Renal cortical epithelial cell (primary cell): ENCODE data around the gene ZBTB5. TPM values are rescaled to one million over a fixed set of nuclear protein-coding genes. Genes with fewer than 3 reads are reported as not detected.

Source experiments
- DNase-seq: peaks from one replicate; pipeline ENCODE4 v3.0.0-alpha.2; 2011; ENCODE audit warnings: low read depth
- total RNA-seq: library from RNA; depleted of rRNA; stranded (reverse); fragments of >200 nt; gene quantifications from 2 replicates; pipeline ENCODE4 v1.2.3, GENCODE V29; 2014

ZBTB5 gene
- total RNA-seq, 1 donor from 2014 or later, result 21.3 TPM

GRCh38 chr9:37424204-37424685, 41.0 kb downstream of the ZBTB5 start:
- DNase-seq, result no peak

- DNase-seq, result no peak
Measured at GRCh38 chr9:37423508-37423907, 41.7 kb downstream of the ZBTB5 start.

- DNase-seq, result peak; percentile 33
Measured at GRCh38 chr9:37422289-37423104, 42.8 kb downstream of the ZBTB5 start, which contains the start of gene GRHPR. Gene GRHPR, plus strand, starts transcription at chr9:37422696. Its CDS starts 55 bp downstream, at chr9:37422751.

GRCh38 chr9:37421914-37422288, 43.3 kb downstream of the ZBTB5 start:
- DNase-seq, result no peak

GRCh38 chr9:37420271-37421215, 44.7 kb downstream of the ZBTB5 start:
- DNase-seq, result no peak

GRCh38 chr9:37419204-37419603, 46.0 kb downstream of the ZBTB5 start:
- DNase-seq, result no peak

- peak; percentile 84 for DNase-seq
Measured at GRCh38 chr9:37417857-37418618, 47.2 kb downstream of the ZBTB5 start.

GRCh38 chr9:37417252-37417803, 47.9 kb downstream of the ZBTB5 start:
- no peak for DNase-seq

GRCh38 chr9:37415011-37415719, 50.1 kb downstream of the ZBTB5 start:
- peak; percentile 77 for DNase-seq

- no peak for DNase-seq
Measured at GRCh38 chr9:37414503-37414943, 50.7 kb downstream of the ZBTB5 start.

GRCh38 chr9:37413311-37413710, 51.9 kb downstream of the ZBTB5 start:
- DNase-seq, result no peak

GRCh38 chr9:37412431-37413151, 52.7 kb downstream of the ZBTB5 start:
- DNase-seq, result peak; percentile 84

GRCh38 chr9:37410969-37411785, 54.1 kb downstream of the ZBTB5 start:
- DNase-seq, result no peak

GRCh38 chr9:37410354-37410861, 54.8 kb downstream of the ZBTB5 start:
- DNase-seq, result no peak

- no peak for DNase-seq
Measured at GRCh38 chr9:37408933-37409710, 56.1 kb downstream of the ZBTB5 start.

- peak; percentile 54 for DNase-seq
Measured at GRCh38 chr9:37407468-37407867, 57.8 kb downstream of the ZBTB5 start.

- no peak for DNase-seq
Measured at GRCh38 chr9:37406603-37407401, 58.4 kb downstream of the ZBTB5 start.
